Stimulated activated naive CD4-positive, alpha-beta T cell treated with Interleukin-2 at 50 U/mL for 16 hours (primary cell): Measurements from ENCODE around the gene ZNF77.
"Not testable (repeated sequence)": the region's sequence is repeated elsewhere in the genome, so short reads cannot be mapped to it uniquely, and the experiment has no call there.

Experiments used
- DNase-seq: peaks from one replicate; lab custom pipeline; 2025; lab: John Stamatoyannopoulos, UW

Gene ZNF77

DNA sequence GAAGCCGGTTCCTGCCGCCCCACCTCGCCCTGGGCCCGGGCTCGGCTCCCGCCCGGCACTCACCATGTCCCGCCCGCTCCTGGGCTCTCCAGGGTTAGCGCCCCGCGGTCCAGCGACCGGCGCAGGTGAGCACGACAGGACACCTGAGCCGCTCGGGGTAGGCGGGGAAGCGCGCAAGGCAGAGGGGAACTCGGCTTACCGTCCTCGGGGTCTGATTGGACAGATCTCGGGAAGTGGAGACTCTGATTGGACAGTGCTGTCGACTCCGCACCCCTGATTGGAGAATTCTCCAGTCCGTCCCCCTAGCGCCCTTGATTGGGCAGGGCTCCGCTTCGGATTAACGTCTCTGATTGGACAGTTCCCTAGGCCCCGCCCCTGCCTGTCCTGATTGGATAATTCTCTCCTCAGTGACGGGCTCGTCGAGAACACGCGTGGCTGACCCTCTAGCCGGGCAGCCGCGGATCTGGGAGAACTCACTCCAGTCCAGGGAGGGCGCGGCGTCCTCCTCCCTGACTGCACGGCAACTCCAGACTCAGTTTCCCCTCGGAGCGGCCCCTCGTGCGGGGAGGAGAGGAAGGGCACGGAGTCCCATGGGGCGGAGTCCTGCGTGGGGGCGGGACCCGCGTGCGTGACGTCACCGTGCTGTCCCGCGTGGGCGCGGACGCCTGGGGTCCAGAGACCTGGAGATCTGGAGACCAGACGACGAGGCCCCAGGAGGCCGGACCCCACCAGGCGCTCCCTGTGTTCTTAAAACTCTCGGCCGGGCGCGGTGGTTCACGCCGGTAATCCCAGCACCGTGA is at the start of gene ZNF77:
Gene ZNF77 (minus strand): TSS at position 197 of the 800 bp plus-strand sequence. CDS start 131 bp downstream, at position 66.
- peak; percentile 98 for DNase-seq

DNA sequence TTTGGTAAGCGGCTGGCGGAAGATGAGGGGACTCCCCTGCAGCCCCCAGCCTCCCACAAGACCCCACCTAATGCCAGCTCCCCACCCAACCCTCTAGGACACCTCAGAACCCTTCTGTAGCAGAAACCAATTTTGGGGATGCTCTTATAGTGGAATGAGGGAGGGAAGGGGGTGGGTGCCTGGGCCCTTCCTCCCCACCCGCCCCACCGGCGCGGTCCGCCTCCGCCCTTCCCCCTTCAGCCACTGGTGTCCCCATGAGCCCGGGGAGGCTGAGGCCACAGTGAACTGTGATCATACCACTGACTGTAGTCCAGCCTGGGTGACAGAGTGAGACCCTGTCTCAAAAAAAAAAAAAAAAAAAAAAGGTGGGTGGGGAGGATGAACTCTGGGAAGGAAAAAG is 48.8 kb upstream of the ZNF77 start:
- no peak for DNase-seq

GRCh38 chr19:2992958-2993357 is 48.2 kb upstream of the ZNF77 start:
- no peak for DNase-seq

GRCh38 chr19:2992333-2992732 is 47.6 kb upstream of the ZNF77 start:
- DNase-seq, result not testable (repeated sequence)

- DNase-seq, result no peak
These were observed 44.6 kb upstream of the ZNF77 start for GRCh38 chr19:2989236-2989946.

- no peak for DNase-seq
These were observed 43.8 kb upstream of the ZNF77 start for GRCh38 chr19:2988568-2988967.

DNA sequence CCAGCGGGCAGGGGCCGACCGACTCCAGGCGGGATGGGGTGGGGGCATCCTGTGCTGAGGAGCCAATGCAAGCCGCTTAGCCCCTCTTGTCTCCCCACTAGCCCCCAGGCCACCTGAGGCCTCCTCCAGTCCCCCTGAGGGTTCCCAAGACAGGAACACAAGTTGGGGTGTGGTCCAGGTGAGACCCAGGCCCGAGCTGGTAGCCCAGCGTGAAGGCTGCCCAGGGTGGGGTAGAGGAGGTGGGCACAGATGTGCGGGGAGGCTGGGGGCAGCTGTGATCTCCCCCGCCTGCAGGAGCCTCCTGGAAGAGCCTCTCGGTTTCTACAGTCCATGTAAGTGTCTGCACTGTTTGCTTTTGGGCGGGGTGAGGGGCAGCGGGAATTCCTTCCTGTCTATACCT is 43.0 kb upstream of the ZNF77 start:
- no peak for DNase-seq

DNA sequence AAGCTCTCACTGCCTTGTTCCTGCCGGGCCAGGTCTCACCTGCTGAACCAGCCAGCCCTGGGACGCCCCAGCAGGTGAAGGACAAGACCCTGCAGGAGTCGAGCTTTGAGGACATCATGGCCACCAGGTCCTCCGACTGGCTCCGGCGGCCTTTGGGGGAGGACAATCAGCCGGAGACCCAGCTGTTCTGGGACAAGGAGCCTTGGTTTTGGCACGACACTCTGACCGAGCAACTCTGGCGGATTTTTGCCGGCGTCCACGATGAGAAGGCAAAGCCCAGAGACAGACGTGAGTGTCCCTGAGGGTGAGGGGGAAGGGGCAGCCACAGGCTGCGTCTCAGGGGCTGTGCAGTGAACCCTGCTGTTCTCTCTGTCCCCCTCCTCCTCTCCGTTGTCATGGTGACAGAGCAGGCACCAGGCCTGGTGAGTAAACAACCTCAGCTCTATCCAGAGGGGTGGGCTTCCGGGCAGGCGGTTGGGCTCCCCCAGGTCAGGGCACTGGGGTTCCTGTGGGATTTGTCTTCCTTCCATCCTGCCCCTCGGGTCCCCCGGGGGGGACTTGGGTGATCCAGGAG is 42.3 kb upstream of the ZNF77 start:
- no peak for DNase-seq

- no peak for DNase-seq
These were observed 39.4 kb upstream of the ZNF77 start for GRCh38 chr19:2984215-2984528.

- no peak for DNase-seq
These were observed 38.8 kb upstream of the ZNF77 start for GRCh38 chr19:2983351-2984214.

GRCh38 chr19:2982983-2983350 is 38.2 kb upstream of the ZNF77 start:
- DNase-seq, result no peak

- DNase-seq, result no peak
These were observed 37.8 kb upstream of the ZNF77 start for GRCh38 chr19:2982561-2982960.

DNA sequence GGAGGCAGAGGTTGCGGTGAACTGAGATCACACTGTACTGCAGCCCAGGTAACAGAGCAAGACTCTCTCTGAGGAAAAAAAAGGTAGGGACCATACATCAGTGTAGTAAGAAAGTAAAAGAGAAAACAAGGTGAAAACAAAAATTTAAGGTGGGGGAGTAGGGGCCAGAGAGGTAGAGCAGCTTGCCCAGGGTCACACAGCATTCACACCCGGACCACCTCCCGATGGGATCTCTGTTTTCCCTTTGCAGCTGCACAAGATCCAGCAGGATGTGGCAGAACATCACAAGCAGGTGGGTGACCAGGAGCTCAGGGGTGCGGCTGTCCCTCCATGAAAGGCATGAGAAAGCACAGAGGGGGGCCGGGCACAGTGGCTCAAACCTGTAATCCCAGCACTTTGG is 37.1 kb upstream of the ZNF77 start:
- DNase-seq, result no peak

DNA sequence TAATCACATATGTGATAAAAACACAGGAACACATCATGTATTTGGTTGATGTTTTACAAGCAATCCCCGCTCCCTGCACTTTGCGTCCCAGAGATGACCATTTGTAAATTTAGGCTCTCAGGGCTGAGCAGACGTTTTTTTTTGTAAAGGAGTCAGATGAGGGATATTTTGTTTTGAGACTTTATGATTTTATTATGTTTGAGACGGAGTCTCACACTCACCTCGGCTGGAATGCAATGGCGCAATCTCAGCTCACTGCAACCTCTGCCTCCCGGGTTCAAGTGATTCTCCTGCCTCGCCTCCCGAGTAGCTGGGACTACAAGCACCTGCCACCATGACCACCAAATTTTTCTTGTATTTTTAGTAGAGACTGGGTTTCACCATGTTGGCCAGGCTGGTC is 34.0 kb upstream of the ZNF77 start:
- DNase-seq, result no peak

DNA sequence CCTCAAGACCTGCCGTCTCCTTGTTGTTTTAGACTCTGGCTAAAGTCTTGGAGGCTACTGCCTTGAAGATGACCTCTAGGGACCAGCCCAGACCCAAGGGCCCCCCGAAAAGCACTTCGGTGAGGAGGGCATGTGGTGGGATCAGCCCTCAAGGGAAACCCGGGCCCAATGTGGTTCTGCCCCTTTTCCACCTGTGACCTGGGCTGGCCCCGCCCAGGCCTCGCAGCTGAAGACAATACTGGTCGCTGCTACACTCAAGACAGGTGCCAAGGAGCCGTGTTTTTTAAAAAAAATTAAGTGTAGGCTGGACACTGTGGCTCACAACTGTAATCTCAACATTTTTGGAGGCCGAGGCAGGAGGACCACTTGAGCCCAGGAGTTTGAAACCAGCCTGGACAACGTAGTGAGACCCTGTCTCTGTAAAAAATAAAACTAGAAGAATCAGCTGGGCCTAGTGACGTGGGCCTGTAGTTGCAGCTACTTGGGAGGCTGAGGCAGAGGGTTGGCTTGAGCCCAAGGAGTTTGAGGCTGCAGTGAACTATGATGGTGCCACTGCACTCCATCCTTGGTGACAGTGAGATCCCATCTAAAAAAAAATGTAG is 33.5 kb upstream of the ZNF77 start:
- no peak for DNase-seq

- DNase-seq, result no peak
These were observed 33.0 kb upstream of the ZNF77 start for GRCh38 chr19:2977746-2978138.

- peak; percentile 95 for DNase-seq
These were observed 32.4 kb upstream of the ZNF77 start, which contains the start of gene TLE6 for GRCh38 chr19:2977001-2977745. TSS of gene TLE6 (plus strand) at chr19:2977564. CDS start at chr19:2978234, 670 bp downstream.

DNA sequence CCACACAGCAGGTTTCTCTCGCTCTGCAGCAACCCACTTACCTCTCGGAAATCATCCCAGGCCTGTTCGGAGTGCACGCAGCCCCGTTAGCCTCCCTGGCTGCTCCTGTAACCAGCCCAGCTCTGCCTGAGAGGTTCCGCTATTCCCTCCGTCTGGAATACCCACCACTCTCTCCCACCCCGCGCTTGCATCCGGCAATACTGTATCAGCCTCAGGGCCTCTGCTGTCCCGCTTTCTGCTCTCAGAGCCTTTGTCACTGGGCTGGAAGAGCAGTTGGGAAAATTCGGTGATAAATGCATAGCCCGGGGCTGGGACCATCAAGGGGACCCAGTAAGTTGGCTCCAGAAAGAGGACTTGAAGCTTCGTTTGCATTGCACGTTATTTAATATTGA is 31.8 kb upstream of the ZNF77 start:
- DNase-seq, result no peak

DNA sequence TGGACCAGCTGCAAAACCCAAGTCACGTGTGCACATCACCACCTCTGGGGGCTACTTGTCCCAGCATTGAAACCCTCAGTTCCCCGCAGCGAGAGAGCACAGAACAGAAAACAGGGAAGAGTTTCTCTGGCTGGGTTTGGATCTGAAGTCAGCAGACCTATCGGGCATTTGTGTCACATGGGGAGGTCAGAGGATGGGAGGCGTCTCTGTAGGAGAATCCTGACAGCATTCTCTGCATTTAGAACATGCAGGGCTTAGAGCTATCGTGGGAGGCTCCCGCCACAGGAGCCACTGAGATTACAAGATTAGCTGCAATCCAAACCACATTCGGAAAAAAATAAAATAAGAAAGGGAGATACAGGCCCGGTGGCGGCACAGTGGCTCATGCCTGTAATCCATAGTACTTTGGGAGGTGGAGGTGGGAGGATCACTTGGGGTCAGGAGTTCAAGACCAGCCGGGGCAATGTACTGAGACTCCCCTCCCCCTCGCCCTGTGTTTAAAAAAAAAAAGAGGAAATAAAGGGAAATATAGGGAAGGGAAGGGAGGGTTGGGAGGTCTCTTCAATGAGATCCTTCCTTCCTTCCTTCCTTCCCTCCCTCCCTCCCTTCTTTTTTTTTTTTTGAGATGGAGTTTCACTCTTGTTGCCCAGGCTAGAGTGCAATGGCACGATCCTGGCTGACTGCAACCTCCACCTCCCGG is 29.7 kb upstream of the ZNF77 start:
- no peak for DNase-seq

DNA sequence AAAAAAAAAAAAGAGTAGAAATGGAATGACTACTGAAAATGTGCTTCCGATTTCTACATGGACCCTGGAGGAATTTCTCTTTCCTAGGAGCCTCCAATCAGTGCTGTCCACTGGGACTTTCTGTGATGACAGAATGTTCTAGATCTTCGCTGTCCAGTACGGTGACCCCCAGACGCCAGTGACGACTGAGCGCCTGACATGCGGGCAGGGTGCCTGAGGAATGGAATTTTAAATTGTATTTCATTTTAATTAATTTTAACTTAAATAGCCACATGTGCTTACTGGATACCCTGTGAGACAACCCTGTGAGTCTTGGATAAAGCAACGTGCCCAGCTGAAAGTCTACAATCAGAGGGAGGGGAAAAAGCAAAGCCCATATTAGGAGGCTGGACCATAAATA is 28.5 kb upstream of the ZNF77 start:
- DNase-seq, result no peak
